Measurements from ENCODE around the gene HMGXB3.

Gene HMGXB3, protein sequence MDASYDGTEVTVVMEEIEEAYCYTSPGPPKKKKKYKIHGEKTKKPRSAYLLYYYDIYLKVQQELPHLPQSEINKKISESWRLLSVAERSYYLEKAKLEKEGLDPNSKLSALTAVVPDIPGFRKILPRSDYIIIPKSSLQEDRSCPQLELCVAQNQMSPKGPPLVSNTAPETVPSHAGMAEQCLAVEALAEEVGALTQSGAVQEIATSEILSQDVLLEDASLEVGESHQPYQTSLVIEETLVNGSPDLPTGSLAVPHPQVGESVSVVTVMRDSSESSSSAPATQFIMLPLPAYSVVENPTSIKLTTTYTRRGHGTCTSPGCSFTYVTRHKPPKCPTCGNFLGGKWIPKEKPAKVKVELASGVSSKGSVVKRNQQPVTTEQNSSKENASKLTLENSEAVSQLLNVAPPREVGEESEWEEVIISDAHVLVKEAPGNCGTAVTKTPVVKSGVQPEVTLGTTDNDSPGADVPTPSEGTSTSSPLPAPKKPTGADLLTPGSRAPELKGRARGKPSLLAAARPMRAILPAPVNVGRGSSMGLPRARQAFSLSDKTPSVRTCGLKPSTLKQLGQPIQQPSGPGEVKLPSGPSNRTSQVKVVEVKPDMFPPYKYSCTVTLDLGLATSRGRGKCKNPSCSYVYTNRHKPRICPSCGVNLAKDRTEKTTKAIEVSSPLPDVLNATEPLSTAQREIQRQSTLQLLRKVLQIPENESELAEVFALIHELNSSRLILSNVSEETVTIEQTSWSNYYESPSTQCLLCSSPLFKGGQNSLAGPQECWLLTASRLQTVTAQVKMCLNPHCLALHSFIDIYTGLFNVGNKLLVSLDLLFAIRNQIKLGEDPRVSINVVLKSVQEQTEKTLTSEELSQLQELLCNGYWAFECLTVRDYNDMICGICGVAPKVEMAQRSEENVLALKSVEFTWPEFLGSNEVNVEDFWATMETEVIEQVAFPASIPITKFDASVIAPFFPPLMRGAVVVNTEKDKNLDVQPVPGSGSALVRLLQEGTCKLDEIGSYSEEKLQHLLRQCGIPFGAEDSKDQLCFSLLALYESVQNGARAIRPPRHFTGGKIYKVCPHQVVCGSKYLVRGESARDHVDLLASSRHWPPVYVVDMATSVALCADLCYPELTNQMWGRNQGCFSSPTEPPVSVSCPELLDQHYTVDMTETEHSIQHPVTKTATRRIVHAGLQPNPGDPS (N-terminal part only)

GRCh38 chr5:150000256-150000989 lies at the start of gene HMGXB3, which contains the start of gene TIGD6:
Gene HMGXB3 (plus strand): TSS chr5:150000739. CDS start chr5:150004853, 4,114 bp downstream.
Gene TIGD6 (minus strand): TSS chr5:150000654. CDS start chr5:149996348, 4,306 bp downstream.
- peak; percentile 86 for DNase-seq (ENCODE audit: extremely low read depth, low read depth)
- TF ChIP-seq, protein P1, sequence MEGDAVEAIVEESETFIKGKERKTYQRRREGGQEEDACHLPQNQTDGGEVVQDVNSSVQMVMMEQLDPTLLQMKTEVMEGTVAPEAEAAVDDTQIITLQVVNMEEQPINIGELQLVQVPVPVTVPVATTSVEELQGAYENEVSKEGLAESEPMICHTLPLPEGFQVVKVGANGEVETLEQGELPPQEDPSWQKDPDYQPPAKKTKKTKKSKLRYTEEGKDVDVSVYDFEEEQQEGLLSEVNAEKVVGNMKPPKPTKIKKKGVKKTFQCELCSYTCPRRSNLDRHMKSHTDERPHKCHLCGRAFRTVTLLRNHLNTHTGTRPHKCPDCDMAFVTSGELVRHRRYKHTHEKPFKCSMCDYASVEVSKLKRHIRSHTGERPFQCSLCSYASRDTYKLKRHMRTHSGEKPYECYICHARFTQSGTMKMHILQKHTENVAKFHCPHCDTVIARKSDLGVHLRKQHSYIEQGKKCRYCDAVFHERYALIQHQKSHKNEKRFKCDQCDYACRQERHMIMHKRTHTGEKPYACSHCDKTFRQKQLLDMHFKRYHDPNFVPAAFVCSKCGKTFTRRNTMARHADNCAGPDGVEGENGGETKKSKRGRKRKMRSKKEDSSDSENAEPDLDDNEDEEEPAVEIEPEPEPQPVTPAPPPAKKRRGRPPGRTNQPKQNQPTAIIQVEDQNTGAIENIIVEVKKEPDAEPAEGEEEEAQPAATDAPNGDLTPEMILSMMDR (IDR thresholded peaks at IDR 0.05; ENCODE audit: low read depth, low read length) = peak; percentile 5

DNA sequence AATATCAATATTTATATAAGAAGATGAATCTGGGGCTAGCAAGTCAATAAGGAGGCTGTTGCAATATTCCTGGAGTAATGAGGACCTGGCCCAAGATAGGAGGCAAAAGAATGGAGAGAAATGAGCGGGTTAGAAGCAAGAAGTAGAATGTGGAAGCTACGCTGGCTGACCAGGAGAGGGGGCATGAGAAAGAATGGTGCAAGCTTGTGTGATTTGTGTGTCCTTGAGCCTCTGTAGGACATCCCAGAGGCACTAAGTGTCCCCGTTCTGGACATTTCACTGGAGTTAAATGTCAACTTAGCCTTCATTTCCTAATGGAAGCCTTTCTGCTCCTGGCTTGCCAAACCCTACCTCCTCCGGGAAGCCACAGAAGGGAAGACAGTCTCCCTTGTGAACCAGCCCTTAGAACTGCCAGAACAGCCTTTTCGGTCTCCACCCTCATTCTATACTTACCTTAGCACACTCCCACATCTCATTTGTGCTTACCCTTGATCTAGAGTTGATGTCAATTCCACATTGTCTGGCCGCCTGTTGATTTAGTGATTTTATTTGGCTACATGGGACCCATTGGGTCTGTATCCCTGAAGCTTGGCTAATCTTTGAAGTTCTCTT lies 49.3 kb upstream of the HMGXB3 start:
- DNase-seq (ENCODE audit: extremely low read depth, low read depth) = no peak

GRCh38 chr5:149953436-149954121 lies 47.0 kb upstream of the HMGXB3 start:
- TF ChIP-seq, protein P1 (IDR thresholded peaks at IDR 0.05; ENCODE audit: low read depth, low read length) = no peak
- DNase-seq (ENCODE audit: extremely low read depth, low read depth) = no peak

More for the DNA sequence above, 49.3 kb upstream of the HMGXB3 start:
- TF ChIP-seq, protein P1 (IDR thresholded peaks at IDR 0.05; ENCODE audit: low read depth, low read length) = no peak

DNA sequence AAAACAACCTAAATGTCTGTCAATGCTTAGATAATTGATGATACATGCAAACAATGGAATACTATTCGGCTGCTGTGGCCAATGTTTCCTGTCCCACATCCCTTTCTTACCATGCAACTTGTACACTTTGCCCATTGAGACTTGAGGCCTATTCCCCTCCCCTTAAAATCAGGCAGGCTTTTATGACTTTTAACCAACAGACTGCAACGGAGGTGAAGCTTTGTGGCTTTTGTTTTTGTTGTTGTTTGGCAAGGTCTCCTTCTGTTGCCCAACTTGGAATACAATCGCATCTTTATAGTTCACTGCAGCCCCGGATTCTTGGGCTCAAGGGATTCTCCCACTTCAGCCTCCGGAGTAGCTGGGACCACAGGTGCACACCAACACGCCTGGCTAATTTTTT lies 45.7 kb upstream of the HMGXB3 start:
- DNase-seq (ENCODE audit: extremely low read depth, low read depth) = no peak
- TF ChIP-seq, protein P1 (IDR thresholded peaks at IDR 0.05; ENCODE audit: low read depth, low read length) = no peak

DNA sequence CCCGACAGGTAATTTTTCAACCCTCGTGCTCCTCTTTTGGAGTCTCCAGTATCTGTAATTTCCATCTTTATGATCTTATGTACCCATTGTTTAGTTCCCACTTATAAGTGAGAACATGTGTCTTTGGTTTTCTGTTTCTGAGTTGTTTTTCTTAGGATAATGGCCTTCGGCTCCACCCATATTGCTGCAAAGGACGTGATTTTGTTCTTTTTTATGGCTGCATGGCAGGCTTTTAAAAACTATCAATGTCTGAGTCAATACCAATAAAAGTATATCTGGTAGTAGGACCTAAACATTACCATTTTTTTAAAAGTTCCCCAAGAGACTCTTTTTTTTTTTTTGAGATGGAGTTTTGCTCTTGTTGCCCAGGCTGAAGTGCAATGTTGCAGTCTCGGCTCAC lies 43.9 kb upstream of the HMGXB3 start:
- TF ChIP-seq, protein P1 (IDR thresholded peaks at IDR 0.05; ENCODE audit: low read depth, low read length) = no peak

DNA sequence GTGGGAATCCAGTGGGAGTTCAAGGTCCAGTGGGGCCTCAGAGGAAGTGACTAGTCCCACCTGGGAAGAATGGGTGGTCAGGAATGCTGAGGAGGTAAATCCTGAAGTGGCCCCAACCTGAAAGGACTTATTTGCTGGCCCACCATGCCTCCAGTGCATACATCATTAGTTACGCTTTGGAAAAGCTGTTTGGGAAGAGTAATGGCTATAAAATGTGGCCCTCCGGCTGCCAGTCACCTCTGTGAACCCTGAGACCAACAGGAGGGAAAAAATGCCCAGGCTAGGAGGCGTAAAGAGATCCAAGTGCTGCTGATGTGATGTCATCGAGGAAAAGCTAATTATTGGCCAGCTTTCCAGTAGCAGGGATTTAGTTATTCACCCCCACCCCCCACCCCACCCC lies 42.7 kb upstream of the HMGXB3 start:
- DNase-seq (ENCODE audit: extremely low read depth, low read depth) = no peak
- TF ChIP-seq, protein P1 (IDR thresholded peaks at IDR 0.05; ENCODE audit: low read depth, low read length) = no peak

More for the DNA sequence above, 43.9 kb upstream of the HMGXB3 start:
- DNase-seq (ENCODE audit: extremely low read depth, low read depth) = no peak
